GM13976 (cell line): ENCODE results near the gene TTC27.

Source experiments
- DNase-seq: peaks from one replicate; pipeline ENCODE4 v3.0.0; 2012; ENCODE audit warnings: low spot score
- in situ Hi-C: fragments of 300-500 bp; cut with MboI; formaldehyde crosslinking; loops from one replicate; pipeline ENCODE4 v1.12.0; 2022; ENCODE audit warnings: low sequenced_read_pairs, mixed read lengths, inconsistent platforms; ENCODE audit not compliant: unreplicated experiment
- TF ChIP-seq, protein P1 (sequence below): IDR thresholded peaks from 2 replicates; pipeline ENCODE4 v1.5.1; 2012; ENCODE audit warnings: borderline replicate concordance, mild to moderate bottlenecking; ENCODE audit not compliant: insufficient read depth; ENCODE audit errors: extremely low read depth, missing control alignments, control extremely low read depth

Gene TTC27

DNA sequence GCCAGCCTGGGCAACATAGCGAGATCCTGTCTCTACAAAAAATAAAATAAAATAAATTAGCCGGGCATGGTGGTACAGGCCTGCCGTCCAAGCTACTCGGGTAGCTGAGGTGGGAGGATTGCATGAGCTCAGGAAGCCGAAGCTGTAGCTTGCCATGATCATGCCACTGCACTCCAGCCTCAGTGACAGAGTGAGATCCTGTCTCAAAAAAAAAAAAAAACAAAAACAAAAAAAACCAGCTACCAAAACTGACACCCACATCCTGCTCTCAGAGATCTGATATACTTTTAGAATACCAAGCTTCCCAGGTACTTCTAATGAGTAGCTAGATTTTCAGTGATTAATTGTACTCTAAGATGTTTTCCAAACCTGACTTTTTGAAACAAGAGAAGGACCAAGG lies 74.0 kb downstream of the TTC27 start:
- in situ Hi-C loops: no loop called here
- TF ChIP-seq, protein P1, sequence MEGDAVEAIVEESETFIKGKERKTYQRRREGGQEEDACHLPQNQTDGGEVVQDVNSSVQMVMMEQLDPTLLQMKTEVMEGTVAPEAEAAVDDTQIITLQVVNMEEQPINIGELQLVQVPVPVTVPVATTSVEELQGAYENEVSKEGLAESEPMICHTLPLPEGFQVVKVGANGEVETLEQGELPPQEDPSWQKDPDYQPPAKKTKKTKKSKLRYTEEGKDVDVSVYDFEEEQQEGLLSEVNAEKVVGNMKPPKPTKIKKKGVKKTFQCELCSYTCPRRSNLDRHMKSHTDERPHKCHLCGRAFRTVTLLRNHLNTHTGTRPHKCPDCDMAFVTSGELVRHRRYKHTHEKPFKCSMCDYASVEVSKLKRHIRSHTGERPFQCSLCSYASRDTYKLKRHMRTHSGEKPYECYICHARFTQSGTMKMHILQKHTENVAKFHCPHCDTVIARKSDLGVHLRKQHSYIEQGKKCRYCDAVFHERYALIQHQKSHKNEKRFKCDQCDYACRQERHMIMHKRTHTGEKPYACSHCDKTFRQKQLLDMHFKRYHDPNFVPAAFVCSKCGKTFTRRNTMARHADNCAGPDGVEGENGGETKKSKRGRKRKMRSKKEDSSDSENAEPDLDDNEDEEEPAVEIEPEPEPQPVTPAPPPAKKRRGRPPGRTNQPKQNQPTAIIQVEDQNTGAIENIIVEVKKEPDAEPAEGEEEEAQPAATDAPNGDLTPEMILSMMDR: no peak
- DNase-seq: no peak

DNA sequence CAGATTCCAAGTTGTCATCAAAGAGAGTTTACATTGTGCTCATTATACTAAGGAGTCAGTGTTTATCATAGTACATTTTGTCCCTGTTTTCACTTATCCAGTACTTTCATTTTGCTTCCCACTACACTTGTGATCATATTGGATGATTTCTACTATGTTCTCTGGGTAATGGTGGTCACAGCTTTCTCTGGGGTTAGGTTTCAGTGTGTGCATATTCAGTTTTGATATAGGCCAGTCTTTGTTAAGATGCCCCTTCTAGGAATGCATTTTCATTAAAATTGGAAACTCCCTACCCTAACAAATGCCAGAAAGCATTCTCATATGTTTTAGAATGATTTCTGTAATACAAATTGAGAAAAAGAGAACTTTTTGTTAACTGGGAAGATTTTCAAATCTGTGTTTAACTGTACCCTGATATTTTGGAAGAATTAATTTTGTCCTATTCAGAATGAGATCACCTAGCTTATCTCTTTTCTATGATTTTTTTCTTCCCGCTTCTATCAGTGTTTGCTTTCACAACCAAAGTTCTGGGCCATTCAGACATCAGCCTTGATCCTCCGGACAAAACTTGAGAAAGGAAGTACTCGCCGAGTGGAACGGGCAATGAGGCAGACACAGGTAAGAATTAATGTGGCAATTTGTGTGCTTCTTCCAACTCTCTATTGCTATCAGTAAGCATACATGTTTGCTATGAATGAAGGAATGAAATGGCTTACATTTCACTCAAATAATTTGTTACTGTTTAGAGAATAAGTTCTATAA lies 74.6 kb downstream of the TTC27 start:
- no peak for DNase-seq
- in situ Hi-C loops: no loop called here
- TF ChIP-seq, protein P1: no peak

DNA sequence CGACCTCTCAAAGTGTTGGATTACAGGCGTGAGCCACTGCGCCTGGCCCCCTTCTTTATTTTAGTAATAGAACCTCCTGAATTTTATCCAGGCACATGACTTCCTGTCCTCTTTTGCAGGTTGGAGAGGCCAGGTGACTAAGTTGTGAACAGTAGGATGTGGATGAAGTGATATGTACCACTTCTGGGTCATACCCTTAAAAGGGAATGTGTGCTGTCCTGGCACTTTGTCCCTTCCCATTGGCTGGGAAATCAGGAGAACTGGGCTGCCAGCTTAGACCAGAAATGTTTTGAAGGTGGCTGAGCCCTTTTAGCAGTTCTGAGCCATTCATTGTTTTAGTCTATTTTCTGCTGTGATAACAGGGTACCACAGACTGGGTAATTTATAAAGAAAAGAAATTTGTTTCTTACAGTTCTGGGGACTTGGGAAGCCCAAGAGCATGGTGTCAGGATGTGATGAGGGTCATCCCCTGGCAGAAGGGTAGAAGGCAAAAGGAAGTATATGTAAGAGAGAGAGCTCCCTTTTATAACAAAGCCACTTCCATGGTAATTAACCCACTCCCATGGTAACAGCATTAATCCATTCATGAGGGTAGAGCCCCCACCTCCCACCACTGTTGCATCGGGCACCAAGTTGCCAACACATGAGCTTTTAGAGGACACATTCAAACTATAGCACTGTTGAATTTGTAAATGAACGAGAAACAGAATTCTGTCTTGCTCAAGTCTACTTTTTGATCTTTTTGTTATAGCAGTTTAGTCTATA lies 79.1 kb downstream of the TTC27 start:
- TF ChIP-seq, protein P1: no peak
- no peak for DNase-seq
- in situ Hi-C loops: no loop called here

DNA sequence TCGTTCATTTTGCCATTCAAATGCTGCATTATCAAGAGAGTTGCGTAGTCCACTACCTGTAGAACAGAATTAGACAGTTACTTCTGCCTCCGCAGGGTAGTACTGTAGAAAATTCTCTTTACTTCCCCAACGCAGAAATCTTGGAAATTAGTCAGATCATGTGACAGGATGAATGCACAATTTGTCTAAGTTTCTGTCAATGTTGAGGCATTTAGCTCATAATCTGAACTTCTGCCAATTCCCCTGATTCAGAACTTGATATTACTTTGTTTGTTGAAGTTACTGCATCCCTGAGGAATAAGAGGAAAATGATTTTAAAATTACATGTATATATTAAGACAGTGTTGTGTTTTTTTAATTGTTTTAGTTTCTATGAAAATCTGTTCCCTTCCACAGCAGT lies 83.4 kb downstream of the TTC27 start:
- in situ Hi-C loops: no loop called here
- no peak for DNase-seq

DNA sequence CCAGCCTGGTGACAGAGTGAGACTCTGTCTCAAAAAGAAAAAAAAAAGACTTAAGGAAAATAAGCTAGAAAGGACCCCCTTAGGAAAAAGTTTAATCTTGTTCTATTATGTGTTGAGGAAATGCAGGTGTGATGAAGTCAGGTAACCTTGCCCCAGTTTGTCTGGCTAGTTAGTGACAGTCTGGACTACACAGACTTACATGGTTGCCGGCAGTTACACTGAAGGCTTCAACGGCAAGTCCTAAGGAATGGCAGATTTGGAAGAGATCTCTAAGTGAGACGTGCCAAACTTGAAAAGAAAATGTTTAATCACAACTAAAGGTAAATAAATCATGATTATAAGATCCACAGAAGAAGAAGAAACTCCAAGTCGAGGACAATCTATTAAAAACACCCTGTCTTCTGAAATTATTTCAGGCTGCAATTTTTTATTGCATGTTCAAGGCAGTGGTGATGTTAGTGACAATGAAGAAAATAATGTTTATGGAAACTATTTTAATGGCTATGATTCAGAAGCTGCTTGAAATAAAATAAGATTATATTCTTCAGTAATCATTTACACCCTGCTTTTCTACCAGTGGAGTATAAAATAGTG lies 84.2 kb downstream of the TTC27 start:
- TF ChIP-seq, protein P1: no peak
- DNase-seq: no peak
- in situ Hi-C loops: no loop called here

More for the DNA sequence above, 83.4 kb downstream of the TTC27 start:
- TF ChIP-seq, protein P1: no peak

DNA sequence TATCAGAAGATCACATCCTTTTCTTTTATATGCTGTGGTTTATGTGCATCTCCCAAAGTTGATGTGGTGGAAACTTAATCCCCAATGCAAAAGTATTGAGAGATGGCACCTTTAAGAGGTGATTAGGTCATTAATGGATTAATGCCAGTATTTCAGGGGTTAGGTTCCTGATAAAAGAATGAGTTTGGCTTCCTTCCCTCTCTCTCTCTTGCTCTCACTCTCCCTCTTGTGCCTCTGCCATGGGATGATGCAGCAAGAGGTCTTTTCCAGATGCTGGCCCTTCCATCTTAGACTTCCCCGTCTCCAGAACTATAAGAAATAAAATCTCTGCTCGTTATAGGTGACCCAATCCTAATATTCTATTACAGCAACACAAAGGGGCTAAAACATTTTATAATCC lies 85.0 kb downstream of the TTC27 start:
- TF ChIP-seq, protein P1: no peak
- DNase-seq: no peak
- in situ Hi-C loops: no loop called here
